OCI-LY3 (cell line): ENCODE measurements around the gene TNS3.

ENCODE experiments used
- EZH2phosphoT487 ChIP-seq: fragments of 200-600 bp; shearing (Covaris generic); IDR thresholded peaks from 2 replicates; pipeline ENCODE4 v1.6.1; 2018; ENCODE audit warnings: antibody characterized with exemption, mixed run types, low read depth
- TF ChIP-seq, protein P1 (sequence below): fragments of 200-600, 300-600 bp; sonication (generic); IDR thresholded peaks from 2 replicates; pipeline ENCODE4 v1.5.1; 2014; ENCODE audit warnings: antibody characterized with exemption, low read length, low read depth

DNA sequence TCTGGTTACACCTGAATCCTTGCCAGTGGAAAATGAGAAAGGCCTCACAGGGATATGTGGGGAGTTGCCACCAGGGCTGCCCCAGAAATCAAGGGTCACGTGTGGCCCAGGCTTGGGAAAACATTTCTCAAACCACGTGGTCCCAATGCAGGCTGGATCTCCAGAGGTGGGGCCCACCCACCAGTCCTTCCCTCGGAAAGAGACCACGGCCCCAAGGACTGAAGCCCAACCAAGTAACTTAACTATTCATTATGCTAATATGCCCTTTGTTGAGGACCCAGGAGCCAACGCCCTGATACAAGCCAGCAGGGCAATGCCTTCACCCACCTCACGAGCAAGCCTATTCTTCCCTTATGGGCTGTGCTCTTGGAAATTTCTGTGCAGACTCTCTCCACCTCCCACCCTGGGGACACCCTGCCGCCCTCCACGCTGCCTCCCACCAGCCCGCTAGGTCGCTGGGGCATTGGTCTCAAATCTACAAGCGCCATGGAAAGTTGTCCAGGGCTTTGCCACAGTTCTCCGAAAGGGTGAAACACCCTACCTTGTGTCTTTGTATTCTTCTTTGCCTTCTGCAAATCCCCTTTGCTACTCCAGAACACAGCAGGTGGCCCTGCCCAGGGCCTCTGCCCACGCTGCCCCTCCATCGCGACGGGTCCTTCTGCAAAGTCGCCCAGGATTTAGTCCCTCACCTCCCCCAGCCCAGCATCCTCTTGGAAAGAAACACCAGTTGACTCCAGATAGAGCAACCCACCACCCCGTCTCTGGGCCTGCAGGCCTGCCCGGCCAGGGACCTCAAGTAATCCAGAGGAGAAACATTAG, 8.8 kb downstream of the TNS3 start:
- TF ChIP-seq, protein P1, sequence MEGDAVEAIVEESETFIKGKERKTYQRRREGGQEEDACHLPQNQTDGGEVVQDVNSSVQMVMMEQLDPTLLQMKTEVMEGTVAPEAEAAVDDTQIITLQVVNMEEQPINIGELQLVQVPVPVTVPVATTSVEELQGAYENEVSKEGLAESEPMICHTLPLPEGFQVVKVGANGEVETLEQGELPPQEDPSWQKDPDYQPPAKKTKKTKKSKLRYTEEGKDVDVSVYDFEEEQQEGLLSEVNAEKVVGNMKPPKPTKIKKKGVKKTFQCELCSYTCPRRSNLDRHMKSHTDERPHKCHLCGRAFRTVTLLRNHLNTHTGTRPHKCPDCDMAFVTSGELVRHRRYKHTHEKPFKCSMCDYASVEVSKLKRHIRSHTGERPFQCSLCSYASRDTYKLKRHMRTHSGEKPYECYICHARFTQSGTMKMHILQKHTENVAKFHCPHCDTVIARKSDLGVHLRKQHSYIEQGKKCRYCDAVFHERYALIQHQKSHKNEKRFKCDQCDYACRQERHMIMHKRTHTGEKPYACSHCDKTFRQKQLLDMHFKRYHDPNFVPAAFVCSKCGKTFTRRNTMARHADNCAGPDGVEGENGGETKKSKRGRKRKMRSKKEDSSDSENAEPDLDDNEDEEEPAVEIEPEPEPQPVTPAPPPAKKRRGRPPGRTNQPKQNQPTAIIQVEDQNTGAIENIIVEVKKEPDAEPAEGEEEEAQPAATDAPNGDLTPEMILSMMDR = no peak
- no peak for TF ChIP-seq EZH2phosphoT487
